Liver (tissue), 9 donors: ENCODE results near the gene PIP4K2C. TPM values are rescaled to one million over a fixed set of nuclear protein-coding genes. Genes with fewer than 3 reads are reported as not detected.

Experiments
- DNase-seq: peaks from one replicate; pipeline ENCODE4 v3.0.0-alpha.2; 2017; ENCODE audit warnings: low spot score
- H3K27ac ChIP-seq, 2 donors: one replicate each; pipeline ENCODE4 v1.7.0; 2013; ENCODE audit warnings: inconsistent platforms in 2 of 2, low read length in 2 of 2, control low read depth in 1 of 2, low read depth in 1 of 2, mild to moderate bottlenecking in 1 of 2
- H3K27me3 ChIP-seq, 4 donors: one replicate each; pipeline versions ENCODE4 v1.6.1 to v1.7.0; 2013; ENCODE audit warnings: low read length in 3 of 4, inconsistent platforms in 1 of 4, mild to moderate bottlenecking in 1 of 4, moderate library complexity in 1 of 4; ENCODE audit not compliant: control insufficient read depth in 4 of 4, insufficient read depth in 4 of 4
- H3K36me3 ChIP-seq, 4 donors: one replicate each; pipeline versions ENCODE4 v1.6.1 to v1.7.0; 2013; ENCODE audit warnings: low read length in 3 of 4, mild to moderate bottlenecking in 3 of 4, low read depth in 1 of 4, moderate library complexity in 1 of 4; ENCODE audit not compliant: control insufficient read depth in 4 of 4, insufficient read depth in 3 of 4
- H3K4me1 ChIP-seq, 4 donors: one replicate each; pipeline versions ENCODE4 v1.6.1 to v1.7.0; 2013; ENCODE audit warnings: low read length in 3 of 4, mild to moderate bottlenecking in 3 of 4, moderate library complexity in 1 of 4; ENCODE audit not compliant: control insufficient read depth in 4 of 4, insufficient read depth in 4 of 4
- H3K4me3 ChIP-seq, 3 donors: one replicate each; pipeline versions ENCODE4 v1.6.1 to v1.7.0; 2013; ENCODE audit warnings: low read length in 3 of 3, control low read depth in 1 of 3, low read depth in 1 of 3, mild to moderate bottlenecking in 1 of 3
- H3K9ac ChIP-seq, 2 donors: one replicate each; pipeline ENCODE4 v1.7.0; 2013; ENCODE audit warnings: low read length in 2 of 2, mild to moderate bottlenecking in 2 of 2, moderate library complexity in 2 of 2, control low read depth in 1 of 2, low read depth in 1 of 2
- H3K9me3 ChIP-seq, 4 donors: one replicate each; pipeline versions ENCODE4 v1.6.1 to v1.7.0; 2013; ENCODE audit warnings: low read length in 3 of 4; ENCODE audit not compliant: control insufficient read depth in 4 of 4
- ATF3 ChIP-seq: IDR thresholded peaks from 2 replicates; pipeline ENCODE4 v1.6.1; 2016; ENCODE audit warnings: antibody characterized with exemption
- EGR1 ChIP-seq, 2 donors: IDR thresholded peaks; 2 replicates each; pipeline ENCODE4 v1.6.1; 2016 to 2018; ENCODE audit warnings: antibody characterized with exemption in 2 of 2, low read depth in 2 of 2
- GABPA ChIP-seq, 2 donors: IDR thresholded peaks in 1 of 2; conservative IDR thresholded peaks in 1 of 2; 2 replicates each; pipeline ENCODE4 v1.6.1; 2016; ENCODE audit warnings: antibody characterized with exemption in 2 of 2, mild to moderate bottlenecking in 1 of 2, moderate library complexity in 1 of 2
- MAX ChIP-seq: IDR thresholded peaks from 2 replicates; pipeline ENCODE4 v1.6.1; 2016; ENCODE audit warnings: antibody characterized with exemption
- NR2F2 ChIP-seq: IDR thresholded peaks from 2 replicates; pipeline ENCODE4 v1.6.1; 2016; ENCODE audit warnings: antibody characterized with exemption
- RAD21 ChIP-seq, 2 donors: IDR thresholded peaks; 2 replicates each; pipeline ENCODE4 v1.6.1; 2016; ENCODE audit warnings: antibody characterized with exemption in 2 of 2, mild to moderate bottlenecking in 2 of 2
- REST ChIP-seq: IDR thresholded peaks from 2 replicates; pipeline ENCODE4 v1.6.1; 2016; ENCODE audit warnings: antibody characterized with exemption, mild to moderate bottlenecking
- SP1 ChIP-seq: IDR thresholded peaks from 2 replicates; pipeline ENCODE4 v1.6.1; 2018; ENCODE audit warnings: antibody characterized with exemption, mild to moderate bottlenecking
- YY1 ChIP-seq: IDR thresholded peaks from 2 replicates; pipeline ENCODE4 v1.6.1; 2016; ENCODE audit warnings: antibody characterized with exemption, mild to moderate bottlenecking
- ZBTB33 ChIP-seq: IDR thresholded peaks from 2 replicates; pipeline ENCODE4 v1.6.1; 2016; ENCODE audit warnings: antibody characterized with exemption
- WGBS: extraction: QIAGEN DNeasy Blood & Tissue Kit; methylation state at CpG from one replicate; pipeline ENCODE4 v1.1.7; 2013; 5-methylcytosine and 5-hydroxymethylcytosine counted together
- polyA plus RNA-seq, 2 donors: library from polyadenylated mRNA; stranded (reverse) in 1 of 2; unstranded in 1 of 2; fragments of 200-250 nt in 1 of 2; fragments of >200 nt in 1 of 2; fragmentation: Nextera tagmentation in 1 of 2; extraction: Ambion mirVana in 1 of 2; gene quantifications; one replicate each; pipeline versions ENCODE4 v1.2.1 to v1.2.3, GENCODE V29; 2013 to 2015
- total RNA-seq, 2 donors: library from RNA; depleted of rRNA; stranded (reverse); fragments of >200 nt; gene quantifications; one replicate each; pipeline ENCODE4 v1.2.3, GENCODE V29; 2014
- donor health status: healthy.
- donor health status: healthy.
- donor health status: healthy.
- donor health status: healthy.
- donor health status: healthy.

Gene PIP4K2C
- total and polyA plus RNA-seq, 4 donors: 6.5 to 11.9 (median 9.4) TPM

GRCh38 chr12:57549203-57549908 lies 41.6 kb upstream of the PIP4K2C start:
- peaks cover 6 to 15% (median 10%) of the 10 kb centered on the region in 4 donors for H3K4me1 ChIP-seq
- WGBS: 39% methylated on average over 13 of the region's 13 CpGs
- H3K9ac ChIP-seq: no peak overlapping the region

GRCh38 chr12:57549909-57550640 lies 40.9 kb upstream of the PIP4K2C start, which contains the start of gene KIF5A:
Gene KIF5A, plus strand, starts transcription at chr12:57550044. Its CDS starts 228 bp downstream, at chr12:57550272.
- H3K27me3 ChIP-seq: peaks cover 0 to 12% (median 2%) of the 10 kb centered on the region in 4 donors
- H3K27ac ChIP-seq: no peak within 1 kb of the TSS
- H3K4me3 ChIP-seq: peak within 1 kb of the TSS in 1 of 3 donors; percentile 26
- H3K36me3 ChIP-seq: no peaks in the 10 kb centered on the region
- TF ChIP-seq ATF3 (no peak), MAX (no peak), ZBTB33 (no peak), GABPA (IDR thresholded peaks at IDR 0.05 in 1 of 2, conservative IDR thresholded peaks at IDR 0.05 in 1 of 2) (no peak)
- H3K4me1 ChIP-seq: peaks cover 6 to 15% (median 10%) of the 10 kb centered on the region in 4 donors
- 6% methylated on average over 52 of the region's 52 CpGs for WGBS
- DNase-seq: peak; percentile 63
- no peaks in the 10 kb centered on the region for H3K9me3 ChIP-seq
- H3K9ac ChIP-seq: no peak within 1 kb of the TSS

More at GRCh38 chr12:57549203-57549908, 41.6 kb upstream of the PIP4K2C start:
- no peak for DNase-seq
- TF ChIP-seq ZBTB33 (no peak), EGR1 (IDR thresholded peaks at IDR 0.05; ENCODE audit: low read depth in 2 of 2) (no peak), YY1 (no peak)
- Histone ChIP-seq H3K9me3 (no peaks in the 10 kb centered on the region), H3K36me3 (no peaks in the 10 kb centered on the region), H3K27me3 (peaks cover 0 to 12% (median 2%) of the 10 kb centered on the region in 4 donors), H3K4me3 (peak overlapping the region in 1 of 3 donors; percentile 26), H3K27ac (no peak overlapping the region)

- peaks cover 0 to 12% (median 2%) of the 10 kb centered on the region in 4 donors for H3K27me3 ChIP-seq
- H3K9ac ChIP-seq: no peak overlapping the region
- TF ChIP-seq RAD21 (IDR thresholded peaks at IDR 0.05): no peak
- no peak for TF ChIP-seq SP1
- TF ChIP-seq ATF3: no peak
- no peak for TF ChIP-seq NR2F2
- no peak for TF ChIP-seq ZBTB33
- TF ChIP-seq REST: no peak
- no peak for TF ChIP-seq EGR1 (IDR thresholded peaks at IDR 0.05; ENCODE audit: low read depth in 2 of 2)
- no peak for DNase-seq
- no peaks in the 10 kb centered on the region for H3K36me3 ChIP-seq
- no peaks in the 10 kb centered on the region for H3K9me3 ChIP-seq
- H3K27ac ChIP-seq: no peak overlapping the region
- 59% methylated on average over 7 of the region's 7 CpGs for WGBS
- H3K4me1 ChIP-seq: peaks cover 6 to 12% (median 8%) of the 10 kb centered on the region in 4 donors
- no peak overlapping the region for H3K4me3 ChIP-seq
These were observed 40.1 kb upstream of the PIP4K2C start for GRCh38 chr12:57550641-57551549.
